NCI-H345 treated with DMSO at 0.1 percent for 48 hours (cell line): ENCODE data around the gene HIGD2B.
"Not testable (repeated sequence)": the region's sequence is repeated elsewhere in the genome, so short reads cannot be mapped to it uniquely, and the experiment has no call there.

ENCODE experiments used
- DNase-seq: peaks from one replicate; lab custom pipeline; 2025; ENCODE audit not compliant: unreplicated experiment; lab: John Stamatoyannopoulos, UW

Gene HIGD2B

GRCh38 chr15:72685925-72686794, at the start of gene HIGD2B, which contains the start of gene BBS4:
Gene HIGD2B (minus strand): TSS chr15:72686182. CDS start chr15:72676374, 9,808 bp downstream.
Gene BBS4 (plus strand): TSS chr15:72686207. CDS start chr15:72686228, 21 bp downstream.
- DNase-seq, result no peak

GRCh38 chr15:72735111-72735510, 49.1 kb upstream of the HIGD2B start:
- no peak for DNase-seq

- no peak for DNase-seq
These were observed 48.2 kb upstream of the HIGD2B start for GRCh38 chr15:72733941-72734738.

GRCh38 chr15:72732516-72732915, 46.5 kb upstream of the HIGD2B start:
- no peak for DNase-seq

GRCh38 chr15:72732086-72732485, 46.1 kb upstream of the HIGD2B start:
- no peak for DNase-seq

GRCh38 chr15:72728821-72729220, 42.8 kb upstream of the HIGD2B start:
- DNase-seq, result no peak

GRCh38 chr15:72728249-72728648, 42.3 kb upstream of the HIGD2B start:
- not testable (repeated sequence) for DNase-seq

GRCh38 chr15:72727154-72727553, 41.2 kb upstream of the HIGD2B start:
- no peak for DNase-seq

- DNase-seq, result not testable (repeated sequence)
These were observed 39.9 kb upstream of the HIGD2B start for GRCh38 chr15:72725851-72726250.

GRCh38 chr15:72725446-72725845, 39.5 kb upstream of the HIGD2B start:
- DNase-seq, result no peak

- no peak for DNase-seq
These were observed 38.0 kb upstream of the HIGD2B start for GRCh38 chr15:72724028-72724427.

- no peak for DNase-seq
These were observed 36.2 kb upstream of the HIGD2B start for GRCh38 chr15:72722071-72722696.

GRCh38 chr15:72708551-72709303, 22.7 kb upstream of the HIGD2B start:
- not testable (repeated sequence) for DNase-seq

- no peak for DNase-seq
These were observed 20.3 kb upstream of the HIGD2B start for GRCh38 chr15:72706266-72706665.

GRCh38 chr15:72700076-72700475, 14.1 kb upstream of the HIGD2B start:
- DNase-seq, result no peak

GRCh38 chr15:72698938-72699337, 13.0 kb upstream of the HIGD2B start:
- DNase-seq, result no peak

- no peak for DNase-seq
These were observed 5.0 kb upstream of the HIGD2B start for GRCh38 chr15:72690938-72691337.

- no peak for DNase-seq
These were observed 2.7 kb upstream of the HIGD2B start for GRCh38 chr15:72688697-72689096.

- DNase-seq, result no peak
These were observed 569 bp downstream of the HIGD2B start for GRCh38 chr15:72685301-72685924.

- DNase-seq, result no peak
These were observed 3.2 kb downstream of the HIGD2B start for GRCh38 chr15:72682772-72683171.
